Parathyroid adenoma (tissue), 2 donors: Measurements from ENCODE around the gene PTTG1.

Experiments
- H2AFZ ChIP-seq: fragments of 300-600 bp; sonication (generic); one replicate; pipeline ENCODE4 v1.7.0; 2017; ENCODE audit warnings: antibody characterized with exemption, mild to moderate bottlenecking
- H3K27ac ChIP-seq: fragments of 300-600 bp; sonication (generic); one replicate; pipeline ENCODE4 v1.7.0; 2017
- H3K27me3 ChIP-seq: fragments of 300-600 bp; sonication (generic); one replicate; pipeline ENCODE4 v1.7.0; 2017; ENCODE audit warnings: low read length; ENCODE audit not compliant: control insufficient read depth, insufficient read depth
- H3K36me3 ChIP-seq: fragments of 300-600 bp; sonication (generic); one replicate; pipeline ENCODE4 v1.7.0; 2017; ENCODE audit warnings: low read length; ENCODE audit not compliant: control insufficient read depth, insufficient read depth
- H3K4me1 ChIP-seq: fragments of 300-600 bp; sonication (generic); one replicate; pipeline ENCODE4 v1.7.0; 2017; ENCODE audit warnings: control low read depth
- H3K4me2 ChIP-seq: fragments of 300-600 bp; sonication (generic); one replicate; pipeline ENCODE4 v1.7.0; 2017; ENCODE audit warnings: low read length
- H3K4me3 ChIP-seq: fragments of 300-600 bp; sonication (generic); one replicate; pipeline ENCODE4 v1.7.0; 2017; ENCODE audit warnings: low read depth, low read length
- H3K79me2 ChIP-seq: fragments of 300-600 bp; sonication (generic); one replicate; pipeline ENCODE4 v1.7.0; 2017; ENCODE audit warnings: control low read depth
- H3K9ac ChIP-seq: fragments of 300-600 bp; sonication (generic); one replicate; pipeline ENCODE4 v1.7.0; 2017; ENCODE audit warnings: mild to moderate bottlenecking
- H3K9me3 ChIP-seq: fragments of 300-600 bp; sonication (generic); one replicate; pipeline ENCODE4 v1.7.0; 2017; ENCODE audit warnings: low read length; ENCODE audit not compliant: control insufficient read depth
- CTCF ChIP-seq: fragments of 300-600 bp; sonication (generic); IDR thresholded peaks from one replicate; pipeline ENCODE4 v1.7.0; 2017; ENCODE audit warnings: antibody characterized with exemption, mild to moderate bottlenecking
- donor health status: primary hyperparathyroidism.

PTTG1 gene

GRCh38 chr5:160378330-160378729 is 43.3 kb upstream of the PTTG1 start:
- Histone ChIP-seq H3K9me3 (no peaks in the 10 kb centered on the region), H2AFZ (no peak overlapping the region), H3K79me2 (no peaks in the 10 kb centered on the region), H3K27me3 (no peaks in the 10 kb centered on the region), H3K9ac (no peak overlapping the region), H3K27ac (no peak overlapping the region), H3K4me2 (no peak overlapping the region), H3K4me1 (no peaks in the 10 kb centered on the region), H3K36me3 (no peaks in the 10 kb centered on the region), H3K4me3 (no peak overlapping the region)
- no peak for TF ChIP-seq CTCF

GRCh38 chr5:160379511-160379910 is 42.1 kb upstream of the PTTG1 start:
- no peak overlapping the region for H3K27ac ChIP-seq
- H3K27me3 ChIP-seq, result no peaks in the 10 kb centered on the region
- H3K36me3 ChIP-seq, result no peaks in the 10 kb centered on the region
- no peak overlapping the region for H3K9ac ChIP-seq
- TF ChIP-seq CTCF, result no peak
- no peak overlapping the region for H3K4me3 ChIP-seq
- no peaks in the 10 kb centered on the region for H3K9me3 ChIP-seq
- no peaks in the 10 kb centered on the region for H3K79me2 ChIP-seq
- H2AFZ ChIP-seq, result no peak overlapping the region
- no peak overlapping the region for H3K4me2 ChIP-seq
- no peaks in the 10 kb centered on the region for H3K4me1 ChIP-seq

GRCh38 chr5:160380041-160380440 is 41.6 kb upstream of the PTTG1 start:
- H3K4me3 ChIP-seq, result no peak overlapping the region
- no peaks in the 10 kb centered on the region for H3K27me3 ChIP-seq
- H3K9ac ChIP-seq, result no peak overlapping the region
- no peak overlapping the region for H3K27ac ChIP-seq
- no peaks in the 10 kb centered on the region for H3K9me3 ChIP-seq
- no peaks in the 10 kb centered on the region for H3K4me1 ChIP-seq
- H3K79me2 ChIP-seq, result no peaks in the 10 kb centered on the region
- no peaks in the 10 kb centered on the region for H3K36me3 ChIP-seq
- no peak overlapping the region for H3K4me2 ChIP-seq
- no peak overlapping the region for H2AFZ ChIP-seq
- no peak for TF ChIP-seq CTCF

GRCh38 chr5:160382346-160382745 is 39.3 kb upstream of the PTTG1 start:
- Histone ChIP-seq H3K27ac (no peak overlapping the region), H2AFZ (no peak overlapping the region), H3K4me1 (no peaks in the 10 kb centered on the region), H3K4me3 (no peak overlapping the region), H3K9me3 (no peaks in the 10 kb centered on the region), H3K79me2 (no peaks in the 10 kb centered on the region), H3K9ac (no peak overlapping the region), H3K36me3 (no peaks in the 10 kb centered on the region), H3K4me2 (no peak overlapping the region), H3K27me3 (no peaks in the 10 kb centered on the region)
- no peak for TF ChIP-seq CTCF

GRCh38 chr5:160384681-160385080 is 37.0 kb upstream of the PTTG1 start:
- Histone ChIP-seq H3K4me3 (no peak overlapping the region), H3K27me3 (no peaks in the 10 kb centered on the region), H3K9me3 (no peaks in the 10 kb centered on the region), H3K4me1 (no peaks in the 10 kb centered on the region), H3K36me3 (no peaks in the 10 kb centered on the region), H3K27ac (no peak overlapping the region), H2AFZ (no peak overlapping the region), H3K4me2 (no peak overlapping the region), H3K79me2 (peaks cover 5% of the 10 kb centered on the region), H3K9ac (no peak overlapping the region)
- TF ChIP-seq CTCF, result no peak
